HG03439 (cell line): ENCODE results near the gene CPA2.
"Not testable (repeated sequence)": the region's sequence is repeated elsewhere in the genome, so short reads cannot be mapped to it uniquely, and the experiment has no call there.

ENCODE experiments used
- ATAC-seq: cut with Tn5 transposase; IDR thresholded peaks from one replicate; pipeline ENCODE4 v1.9.1; 2021; ENCODE audit warnings: mild to moderate bottlenecking, moderate library complexity; ENCODE audit not compliant: unreplicated experiment

Gene CPA2

DNA sequence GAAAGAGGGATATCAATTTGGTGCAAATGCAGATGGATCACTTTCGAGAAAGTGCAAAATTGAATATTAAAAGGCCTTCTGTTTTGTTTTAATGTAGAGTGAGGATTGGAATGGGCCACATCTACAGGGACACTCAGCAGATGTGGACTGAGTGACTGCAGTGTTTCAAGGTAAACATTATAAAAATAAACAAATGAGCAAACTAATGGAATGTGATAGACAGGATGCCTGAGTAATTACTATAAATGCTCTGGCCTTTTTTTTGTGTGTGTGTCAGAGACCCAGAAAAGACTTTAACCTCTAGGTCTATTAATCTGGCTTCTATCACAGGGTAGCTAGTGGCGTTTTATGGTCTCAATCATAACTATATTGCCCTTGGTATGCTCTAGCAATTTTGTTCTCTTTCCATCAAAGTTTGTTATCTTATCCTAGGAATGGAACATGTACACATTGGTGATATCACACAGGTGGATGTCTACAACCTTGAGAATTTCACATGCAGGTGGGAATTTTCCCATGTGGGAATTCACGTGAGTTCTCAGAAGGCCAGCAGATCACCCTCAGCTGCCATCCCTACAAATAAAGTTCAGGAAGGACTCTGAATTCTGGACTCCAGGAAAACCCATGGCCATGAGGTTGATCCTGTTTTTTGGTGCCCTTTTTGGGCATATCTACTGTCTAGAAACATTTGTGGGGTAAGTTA lies at the start of gene CPA2:
Gene CPA2, plus strand, starts transcription at position 606 of the 703 bp plus-strand sequence. Its CDS starts 19 bp downstream, at position 625.
- ATAC-seq: no peak

DNA sequence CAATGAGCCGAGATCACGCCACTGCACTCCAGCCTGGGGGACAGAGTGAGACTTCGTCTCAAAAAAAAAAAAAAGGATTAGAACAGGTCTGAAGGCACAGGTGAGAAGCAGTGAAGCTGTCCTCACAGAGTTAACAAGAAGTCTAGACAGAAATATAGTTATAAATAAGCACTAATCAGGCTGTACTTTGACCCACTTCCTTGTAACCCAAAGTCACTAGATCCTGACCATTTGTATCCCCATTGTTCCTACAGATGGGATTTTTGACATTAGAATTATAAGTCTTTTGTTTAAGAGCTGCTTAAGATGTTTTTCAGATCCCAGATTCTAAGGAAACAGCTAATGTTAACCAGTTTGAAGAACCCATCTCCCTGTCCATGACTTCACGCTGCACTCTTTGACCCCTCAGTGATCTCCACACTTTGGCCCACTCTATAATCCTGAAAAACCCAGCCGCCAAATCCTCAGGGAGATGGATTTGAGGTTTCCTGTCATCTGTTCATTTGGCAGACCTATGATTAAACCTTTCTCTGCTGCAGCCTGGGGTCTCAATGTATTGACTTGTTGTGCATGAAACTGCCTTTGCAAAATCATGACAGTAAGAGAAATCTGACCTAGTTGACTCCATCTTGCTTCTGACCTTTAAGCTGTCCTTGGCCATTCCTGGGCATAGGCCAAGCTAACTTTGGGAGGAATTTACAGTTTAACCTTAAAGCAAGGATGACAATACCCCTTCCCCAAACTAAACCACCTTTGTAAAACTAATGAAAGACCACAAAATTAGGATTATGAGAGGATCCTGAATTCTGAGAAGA lies 47.6 kb upstream of the CPA2 start:
- ATAC-seq: no peak

DNA sequence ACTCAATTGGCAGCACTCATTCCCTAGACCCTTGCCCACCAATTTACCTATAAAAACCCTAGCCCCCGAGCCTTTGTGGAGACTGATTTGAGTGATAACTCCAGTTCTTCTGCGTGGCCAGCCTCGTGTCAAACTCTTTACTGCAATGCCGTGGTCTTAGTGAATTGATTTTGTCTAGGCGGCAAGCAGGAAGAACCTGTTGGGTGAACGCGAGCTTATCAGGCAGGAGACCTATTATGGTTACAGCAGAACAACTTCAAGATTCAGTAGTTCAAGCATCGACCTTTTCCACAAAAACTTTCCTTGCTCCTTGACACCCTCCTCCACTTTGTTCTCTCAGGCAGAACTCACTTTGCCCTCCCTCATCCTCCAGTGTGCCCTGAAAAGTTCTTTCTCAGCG lies 46.8 kb upstream of the CPA2 start:
- ATAC-seq: no peak

DNA sequence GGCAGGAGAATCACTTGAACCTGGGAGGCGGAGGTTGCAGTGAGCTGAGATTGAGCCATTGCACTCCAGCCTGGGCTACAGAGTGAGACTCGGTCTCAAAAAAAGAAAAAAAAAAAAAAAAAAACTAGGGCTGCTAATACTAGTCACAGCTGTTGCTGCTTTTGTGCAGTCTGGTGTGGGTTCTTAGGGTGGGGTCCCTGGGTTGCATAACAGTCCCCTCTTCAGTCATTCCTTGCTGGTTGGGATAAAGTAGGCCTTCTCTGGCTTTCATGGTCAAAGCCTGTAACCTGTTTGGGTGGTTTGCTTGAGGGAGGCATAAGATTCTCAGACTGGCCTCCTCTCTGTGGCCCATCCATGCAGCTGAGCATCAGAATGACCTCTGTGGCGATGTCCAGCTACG lies 44.9 kb upstream of the CPA2 start:
- no peak for ATAC-seq

DNA sequence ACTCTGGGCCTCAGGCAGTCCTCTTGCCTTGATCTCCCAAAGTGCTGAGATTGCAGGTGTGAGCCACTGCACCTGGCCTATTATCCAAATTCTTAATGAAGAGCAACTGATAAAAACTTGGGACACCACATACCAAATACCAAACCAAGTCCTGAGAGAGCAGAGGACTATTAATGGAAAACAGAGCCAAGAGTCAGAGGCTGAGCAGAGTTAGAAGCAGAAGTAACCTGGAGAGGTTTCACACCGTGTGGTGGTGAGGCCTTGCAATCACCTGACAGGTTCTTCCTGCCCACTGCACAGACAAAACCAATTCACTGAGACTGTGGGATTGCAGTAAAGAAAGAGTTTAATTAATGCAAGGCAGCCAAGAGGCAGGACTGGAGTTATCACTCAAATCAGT lies 43.0 kb upstream of the CPA2 start:
- ATAC-seq: no peak

DNA sequence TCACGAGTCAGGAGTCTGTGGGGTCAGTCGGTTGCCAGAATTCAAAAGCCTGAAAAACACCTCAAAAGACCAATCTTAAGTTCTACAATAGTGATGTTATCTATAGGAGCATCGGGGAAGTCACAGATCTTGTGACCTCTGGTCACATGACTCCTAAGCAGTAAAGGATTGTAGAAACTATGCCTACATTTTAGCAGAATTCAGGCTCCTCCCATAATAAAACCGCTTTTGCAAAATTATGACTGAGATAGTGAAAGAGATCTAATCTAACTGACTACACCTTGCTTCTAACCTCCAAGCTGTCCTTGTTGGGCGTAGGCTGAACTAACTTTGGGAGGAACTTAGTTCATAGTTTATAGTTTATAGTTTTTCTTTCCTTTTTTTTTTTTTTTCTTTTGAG lies 42.5 kb upstream of the CPA2 start:
- no peak for ATAC-seq

DNA sequence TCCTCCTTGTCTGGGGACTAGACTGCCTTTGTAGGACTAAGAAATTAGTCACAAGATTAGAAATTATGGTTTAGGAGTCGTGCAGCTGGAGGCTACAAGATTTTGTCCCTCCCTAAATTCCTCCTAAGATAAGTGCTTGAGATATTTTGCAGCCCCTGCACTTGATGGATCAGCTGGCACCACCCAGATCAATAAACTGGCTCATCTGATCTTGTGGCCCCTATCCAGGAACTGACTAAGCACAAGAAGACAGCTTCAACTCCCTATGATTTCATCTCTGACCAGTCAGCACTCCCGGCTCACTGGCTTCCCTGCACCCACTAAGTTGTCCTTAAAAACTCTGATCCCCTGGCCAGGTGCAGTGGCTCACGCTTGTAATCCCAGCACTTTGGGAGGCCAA lies 41.7 kb upstream of the CPA2 start:
- not testable (repeated sequence) for ATAC-seq

DNA sequence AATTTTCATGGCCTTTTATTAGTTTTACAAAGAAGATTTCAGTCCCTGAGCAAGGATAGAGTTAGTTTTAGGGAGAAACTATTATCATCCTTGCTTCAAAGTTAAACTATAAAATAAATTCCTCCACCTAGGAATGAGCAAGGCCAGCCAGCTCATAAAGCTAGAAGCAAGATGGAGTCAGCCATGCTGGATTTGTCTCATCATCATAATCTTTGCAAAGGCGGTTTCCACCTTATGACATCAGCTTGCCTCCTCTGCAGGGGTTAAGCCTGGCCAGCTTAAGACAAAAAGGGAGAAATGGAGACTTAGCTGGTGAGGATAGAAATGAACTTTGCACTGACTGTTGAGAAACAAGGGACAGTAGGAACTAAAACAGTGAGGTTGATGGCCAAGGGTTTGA lies 40.3 kb upstream of the CPA2 start:
- ATAC-seq: no peak

DNA sequence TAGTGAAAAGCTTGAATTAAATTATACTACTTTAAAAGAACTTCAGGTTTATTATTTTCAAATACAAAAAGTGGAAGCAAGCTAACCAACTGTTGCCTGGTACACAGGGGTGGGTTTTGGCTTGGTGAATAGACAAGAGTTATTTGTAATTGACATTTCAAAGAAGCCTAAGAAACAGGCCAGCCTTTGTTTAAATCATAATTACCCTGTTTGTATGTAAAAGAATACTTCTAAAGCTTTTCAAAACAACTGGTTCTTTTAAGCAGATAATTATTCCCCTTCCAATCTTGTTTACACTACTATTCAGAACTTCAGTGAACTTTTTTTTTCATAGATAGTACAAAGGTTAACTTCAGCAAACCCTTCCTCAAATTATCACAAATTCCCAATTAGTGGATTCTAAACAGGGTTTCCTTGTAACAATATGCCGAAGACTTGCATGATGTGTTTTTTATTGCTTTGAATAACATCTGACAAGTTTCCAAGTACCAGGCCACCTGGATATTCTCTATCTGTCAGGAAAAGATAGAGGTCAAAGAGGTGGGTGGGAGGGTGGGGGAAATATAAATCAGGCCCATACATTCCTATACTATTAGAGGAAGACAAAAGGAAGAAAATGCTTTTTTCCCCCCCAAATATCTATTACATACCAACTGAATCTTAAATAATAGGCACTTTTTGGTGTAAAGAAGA lies 38.6 kb upstream of the CPA2 start:
- no peak for ATAC-seq

DNA sequence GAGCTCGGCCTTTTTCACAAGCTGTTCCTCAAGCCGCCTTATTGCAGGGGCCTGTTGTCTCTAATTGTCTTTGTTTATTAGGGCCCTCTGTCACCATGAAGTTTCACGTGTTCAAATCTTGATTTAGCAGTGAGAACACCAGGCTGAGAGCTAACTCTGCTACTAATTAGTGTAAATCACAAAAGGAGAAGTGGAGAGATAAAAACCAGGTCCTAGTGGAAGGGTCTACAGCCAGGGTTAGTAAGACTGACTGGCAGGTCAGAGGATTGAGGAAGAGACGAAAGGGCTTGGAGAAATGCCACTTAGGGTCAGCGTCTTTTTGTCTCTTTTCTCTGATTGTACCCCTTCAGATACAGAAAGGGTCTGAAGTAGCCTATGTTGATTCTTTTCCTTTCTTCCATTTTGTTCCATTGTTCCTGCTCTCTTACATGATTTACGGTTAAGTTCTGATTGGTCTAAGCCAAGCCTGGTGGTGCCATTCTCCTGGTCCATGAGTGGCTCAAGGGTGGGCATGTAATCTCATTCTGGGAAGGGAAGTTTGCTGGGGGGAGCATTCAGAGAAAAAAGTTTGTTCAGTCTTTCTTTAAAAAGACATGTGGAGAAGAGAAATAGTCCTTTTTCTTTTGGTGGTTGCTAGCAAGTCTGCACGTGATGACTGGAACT lies 37.7 kb upstream of the CPA2 start:
- ATAC-seq: no peak

DNA sequence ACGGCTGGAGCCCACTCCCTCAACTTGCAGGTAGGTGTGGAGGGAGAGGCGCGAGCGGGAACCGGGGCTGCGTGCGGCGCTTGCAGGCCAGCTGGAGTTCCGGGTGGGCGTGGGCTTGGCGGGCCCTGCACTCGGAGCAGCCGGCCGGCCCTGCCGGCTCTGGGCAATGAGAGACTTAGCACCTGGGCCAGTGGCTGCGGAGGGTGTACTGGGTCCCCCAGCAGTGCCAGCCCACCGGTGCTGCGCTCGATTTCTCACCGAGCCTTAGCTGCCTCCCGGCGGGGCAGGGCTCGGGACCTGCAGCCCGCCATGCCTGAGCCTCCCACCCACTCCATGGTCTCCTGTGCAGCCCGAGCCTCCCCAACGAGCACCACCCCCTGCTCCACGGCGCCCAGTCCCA lies 36.7 kb upstream of the CPA2 start:
- ATAC-seq: not testable (repeated sequence)

DNA sequence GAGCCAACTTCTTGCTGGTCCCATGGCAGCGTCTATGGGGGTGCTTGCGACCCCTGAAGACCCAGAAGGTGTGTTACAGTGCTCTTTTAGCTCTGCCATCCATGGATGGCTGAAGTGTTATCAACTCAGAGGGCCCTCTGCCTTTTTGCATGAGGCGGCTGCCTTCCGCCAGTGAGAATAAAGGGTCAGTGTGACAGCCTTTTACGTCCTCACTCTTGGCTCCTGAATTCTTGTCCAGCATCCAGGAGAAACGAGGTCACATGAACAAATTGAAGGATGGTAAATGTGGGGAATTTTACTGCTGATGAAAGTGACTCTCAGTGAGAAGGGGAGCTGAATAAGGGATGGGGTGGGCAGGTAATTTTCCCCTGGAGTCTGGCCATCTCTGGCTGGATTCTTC lies 34.9 kb upstream of the CPA2 start:
- no peak for ATAC-seq

DNA sequence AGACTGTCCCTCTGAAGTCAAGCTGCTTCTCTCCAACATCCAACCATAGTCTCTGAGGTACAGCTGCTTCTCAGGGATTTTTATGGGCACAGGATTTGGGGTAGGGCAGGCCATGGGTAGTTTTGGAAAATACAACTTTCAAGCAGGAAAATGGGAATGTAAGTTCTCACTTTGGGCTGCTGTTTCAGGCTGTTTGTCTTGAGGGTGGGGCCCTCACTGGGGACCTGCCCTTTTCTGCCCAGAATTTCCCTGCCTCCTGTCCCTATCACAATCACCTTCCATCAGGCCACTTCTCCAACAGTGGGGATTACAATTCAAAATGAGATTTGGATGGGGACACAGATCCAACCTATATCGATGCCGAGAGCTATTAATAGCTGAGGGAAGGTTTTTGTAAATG lies 34.5 kb upstream of the CPA2 start:
- no peak for ATAC-seq

DNA sequence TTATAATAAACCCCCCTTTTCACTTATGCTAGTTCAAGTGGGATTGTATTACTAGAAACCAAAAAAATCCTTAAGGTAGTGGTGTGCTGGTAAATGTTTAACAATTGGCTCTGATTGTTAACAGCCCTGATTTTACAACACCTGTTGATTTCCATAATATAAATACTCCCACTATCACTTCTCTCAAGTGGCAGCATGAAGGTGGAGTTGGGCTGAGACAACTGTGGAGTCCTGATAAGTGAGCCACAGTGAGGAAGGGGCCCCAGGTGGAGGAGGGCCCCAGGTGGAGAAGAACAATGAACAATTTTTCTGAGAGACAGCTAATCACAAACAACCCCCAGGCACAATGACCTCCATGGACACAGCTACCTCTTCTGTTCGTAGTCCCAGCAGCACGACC lies 32.6 kb upstream of the CPA2 start:
- no peak for ATAC-seq

DNA sequence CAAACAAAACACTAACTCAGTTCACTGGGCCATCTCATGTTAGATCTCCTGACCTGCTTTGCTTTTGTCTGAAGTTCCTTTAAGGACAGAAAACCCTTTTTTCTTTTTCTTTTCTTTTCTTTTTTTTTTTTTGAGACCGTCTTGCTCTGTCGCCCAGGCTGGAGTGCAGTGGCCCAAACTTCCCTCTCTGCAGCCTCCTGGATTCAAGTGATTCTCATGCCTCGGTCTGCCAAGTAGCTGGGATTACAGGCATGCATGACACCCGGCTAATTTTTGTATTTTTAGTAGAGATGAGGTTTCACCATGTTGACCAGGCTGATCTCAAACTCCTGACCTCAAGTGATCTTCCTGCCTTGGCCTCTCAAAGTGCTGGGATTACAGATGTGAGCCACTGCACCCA lies 30.3 kb upstream of the CPA2 start:
- not testable (repeated sequence) for ATAC-seq

DNA sequence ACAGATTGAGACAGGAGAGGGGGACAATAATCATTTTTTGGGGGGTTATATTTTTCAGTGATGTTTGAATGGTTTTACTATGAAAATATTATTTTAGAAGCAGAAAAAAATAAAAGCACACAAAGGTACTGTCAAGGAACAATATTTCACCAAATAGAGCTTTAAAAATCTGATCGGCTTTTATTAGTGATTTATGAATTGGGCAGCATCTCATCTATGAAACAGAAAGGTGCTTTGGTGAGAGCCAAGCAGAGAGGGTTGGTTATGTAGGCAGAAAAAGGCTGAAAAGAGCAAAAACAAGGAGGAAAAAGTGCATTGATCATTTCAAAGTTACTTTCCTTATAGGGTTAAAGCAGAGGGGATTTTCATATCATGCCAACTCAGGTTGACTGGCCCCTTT lies 26.4 kb upstream of the CPA2 start:
- ATAC-seq: no peak

DNA sequence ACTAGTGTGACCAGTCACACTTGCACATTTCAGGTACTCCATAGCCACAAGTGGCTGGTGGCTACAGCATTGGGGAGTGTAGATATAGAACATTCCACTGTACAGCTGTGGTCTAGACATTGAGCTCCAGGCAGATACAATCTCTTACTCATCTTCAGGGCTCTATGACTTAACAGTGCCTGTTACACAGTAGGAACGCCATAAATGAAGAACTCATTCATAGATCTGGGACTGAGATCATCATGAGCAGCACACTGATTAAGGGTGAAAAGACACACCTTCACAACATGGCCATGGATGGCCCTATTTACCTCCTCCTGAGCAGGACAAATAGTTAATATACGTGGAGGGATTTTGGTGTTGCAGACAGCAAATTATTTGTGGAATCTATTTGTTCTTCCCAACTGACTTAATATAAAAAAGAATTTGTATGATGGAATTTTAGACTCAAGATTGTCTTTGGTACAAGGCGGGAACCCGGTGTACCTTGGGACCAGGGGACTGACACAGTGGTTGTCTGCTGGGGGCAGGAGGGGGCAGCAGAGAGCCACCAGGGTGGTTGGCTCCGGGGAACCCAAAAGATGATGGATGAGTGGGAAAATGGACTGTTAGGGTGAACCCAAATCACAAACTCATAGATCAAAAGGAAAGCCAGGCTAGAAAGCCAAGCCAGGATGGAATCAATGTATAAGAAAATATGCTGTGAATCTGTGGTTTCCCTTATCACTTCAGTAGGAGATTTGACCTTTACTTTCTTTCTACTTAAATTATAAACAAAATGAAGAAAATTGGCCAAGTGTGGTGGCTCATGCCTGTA lies 24.3 kb upstream of the CPA2 start:
- no peak for ATAC-seq

DNA sequence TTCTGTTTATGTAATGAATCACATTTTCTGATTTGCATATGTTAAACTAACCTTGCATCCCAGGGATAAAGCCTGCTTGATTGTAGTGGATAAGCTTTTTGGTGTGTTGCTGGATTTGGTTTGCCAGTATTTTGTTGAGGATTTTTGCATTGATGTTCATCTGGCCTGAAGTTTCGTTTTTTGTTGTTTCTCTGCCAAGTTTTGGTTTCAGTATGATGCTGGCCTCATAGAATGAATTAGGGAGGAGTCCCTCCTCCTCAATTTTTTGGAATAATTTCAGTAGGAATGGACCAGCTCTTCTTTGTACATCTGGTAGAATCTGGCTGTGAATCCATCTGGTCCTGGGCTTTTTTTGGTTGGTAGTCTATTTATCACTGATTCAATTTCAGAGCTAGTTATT lies 23.2 kb upstream of the CPA2 start:
- not testable (repeated sequence) for ATAC-seq

DNA sequence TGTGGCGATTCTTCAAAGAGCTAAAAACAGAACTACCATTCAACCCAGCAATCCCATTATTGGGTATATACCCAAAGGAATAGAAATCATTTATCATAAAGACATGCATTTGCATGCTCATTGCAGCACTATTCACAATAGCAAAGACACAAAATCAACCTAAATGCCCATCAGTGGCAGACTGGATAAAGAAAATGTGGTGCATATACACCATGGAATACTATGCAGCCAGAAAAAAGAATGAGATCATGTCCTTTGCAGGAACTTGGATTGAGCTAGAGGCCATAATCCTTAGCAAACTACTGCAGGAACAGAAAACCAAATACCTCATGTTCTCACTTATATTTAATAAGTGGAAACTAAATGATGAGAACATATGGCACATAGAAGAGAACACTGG lies 20.2 kb upstream of the CPA2 start:
- not testable (repeated sequence) for ATAC-seq

DNA sequence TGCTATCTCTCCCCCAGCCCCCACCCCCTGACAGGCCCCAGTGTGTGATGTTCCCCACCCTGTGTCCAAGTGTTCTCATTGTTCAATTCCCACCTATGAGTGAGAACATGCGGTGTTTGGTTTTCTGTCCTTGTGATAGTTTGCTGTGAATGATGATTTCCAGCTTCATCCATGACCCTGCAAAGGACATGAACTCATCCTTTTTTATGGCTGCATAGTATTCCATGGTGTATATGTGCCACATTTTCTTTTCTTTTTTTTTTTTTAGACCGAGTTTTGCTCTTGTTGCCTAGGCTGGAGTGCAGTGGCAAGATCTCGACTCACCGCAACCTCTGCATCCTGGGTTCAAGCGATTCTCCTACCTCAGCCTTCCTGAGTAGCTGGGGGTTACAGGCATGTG lies 17.8 kb upstream of the CPA2 start:
- not testable (repeated sequence) for ATAC-seq
